Endothelial cell of umbilical vein (primary cell): ENCODE measurements around the gene OTX2. TPM values are rescaled to one million over a fixed set of nuclear protein-coding genes. Genes with fewer than 3 reads are reported as not detected.

Experiments
- BruUV-seq: library from RNA; stranded (reverse); fragments of 400-500 nt; replicated peaks from 2 replicates; lab custom pipeline; 2021; lab: Mats Ljungman, UMichigan
- CTCF ChIA-PET: fragments of 300-600, 350-600 bp; sonication (Branson Sonifier 250); formaldehyde crosslinking; loops from one replicate; lab custom pipeline; 2021; ENCODE audit warnings: antibody characterized with exemption, inconsistent platforms; lab: Charles Lee
- POLR2A ChIA-PET: fragments of 300-600, 350-600 bp; sonication (Branson Sonifier 250); formaldehyde crosslinking; loops from one replicate; lab custom pipeline; 2021; ENCODE audit warnings: antibody characterized with exemption, inconsistent platforms; lab: Charles Lee
- DNase-seq: peaks from one replicate; pipeline ENCODE4 v3.0.0-alpha.2; 2011; ENCODE audit warnings: low read depth, low spot score
- FAIRE-seq: peaks from 2 replicates; lab custom pipeline; 2011; peaks lifted over from hg19 to GRCh38; lab: Jason Lieb, UNC
- H2AFZ ChIP-seq: 2 replicates; pipeline ENCODE4 v1.6.0; 2012; ENCODE audit warnings: low read depth, low read length, control low read depth, inconsistent platforms
- H3K27ac ChIP-seq: 2 replicates; pipeline ENCODE4 v1.5.1; 2011; ENCODE audit warnings: low read depth, mild to moderate bottlenecking, control low read depth, low read length, moderate library complexity; ENCODE audit not compliant: insufficient read depth
- H3K27me3 ChIP-seq, 2 experiments: 2 replicates each; pipeline versions ENCODE4 v1.6.0 to v1.6.1; 2011; ENCODE audit warnings: low read length in 2 of 2, mixed read lengths in 1 of 2; ENCODE audit not compliant: control insufficient read depth in 2 of 2, insufficient read depth in 2 of 2
- H3K36me3 ChIP-seq, 2 experiments: 2 replicates in 1 of 2; 3 replicates in 1 of 2; pipeline ENCODE4 v1.5.1; 2011; ENCODE audit warnings: low read length in 2 of 2, mild to moderate bottlenecking in 1 of 2, moderate library complexity in 1 of 2; ENCODE audit not compliant: control insufficient read depth in 2 of 2, insufficient read depth in 2 of 2; ENCODE audit errors: extremely low read depth in 1 of 2
- H3K4me1 ChIP-seq: 3 replicates; pipeline ENCODE4 v1.5.1; 2011; ENCODE audit warnings: mild to moderate bottlenecking, low read length; ENCODE audit not compliant: control insufficient read depth, insufficient read depth; ENCODE audit errors: extremely low read depth
- H3K4me2 ChIP-seq: 2 replicates; pipeline ENCODE4 v1.6.1; 2011; ENCODE audit warnings: low read length, control low read depth, mixed read lengths; ENCODE audit not compliant: insufficient read depth
- H3K4me3 ChIP-seq, 3 experiments: fragments of 200-600 bp in 1 of 3; sonication (generic), shearing (Covaris generic) in 1 of 3; replicated peaks in 1 of 3; 2 replicates each; pipeline ENCODE4 v1.5.1; 2011 to 2016; ENCODE audit warnings: control low read depth in 3 of 3, low read length in 3 of 3, mild to moderate bottlenecking in 2 of 3, inconsistent platforms in 1 of 3, low read depth in 1 of 3, moderate library complexity in 1 of 3; ENCODE audit not compliant: insufficient read depth in 1 of 3
- H3K79me2 ChIP-seq: 2 replicates; pipeline ENCODE4 v1.6.0; 2012; ENCODE audit warnings: low read length, inconsistent platforms; ENCODE audit not compliant: control insufficient read depth, insufficient read depth
- H3K9ac ChIP-seq: replicated peaks from 2 replicates; pipeline ENCODE3; 2011; ENCODE audit warnings: low read length, control low read depth; ENCODE audit not compliant: insufficient read depth; ENCODE audit errors: extremely low read depth
- H3K9me1 ChIP-seq: replicated peaks from 3 replicates; pipeline ENCODE4 v1.6.0; 2011; ENCODE audit warnings: mild to moderate bottlenecking, low read length; ENCODE audit not compliant: control insufficient read depth, insufficient read depth; ENCODE audit errors: extremely low read depth
- H3K9me3 ChIP-seq: replicated peaks from 2 replicates; pipeline ENCODE4 v1.5.1; 2012; ENCODE audit warnings: low read length, inconsistent platforms; ENCODE audit not compliant: control insufficient read depth, insufficient read depth
- H4K20me1 ChIP-seq: replicated peaks from 2 replicates; pipeline ENCODE3; 2011; ENCODE audit warnings: mild to moderate bottlenecking, low read length; ENCODE audit not compliant: control insufficient read depth, insufficient read depth; ENCODE audit errors: extremely low read depth
- CTCF ChIP-seq, 2 donors: IDR thresholded peaks; 1 replicate in 1 of 2; 2 replicates in 1 of 2; pipeline ENCODE4 v1.5.1; 2011; ENCODE audit warnings: low read length in 2 of 2, mild to moderate bottlenecking in 2 of 2, moderate library complexity in 2 of 2, control low read depth in 1 of 2, inconsistent platforms in 1 of 2, low read depth in 1 of 2; ENCODE audit not compliant: insufficient read depth in 1 of 2; ENCODE audit errors: extremely low read depth in 1 of 2
- EZH2 ChIP-seq: IDR thresholded peaks from 2 replicates; pipeline ENCODE4 v1.6.1; 2012; ENCODE audit warnings: borderline replicate concordance, low read depth, mild to moderate bottlenecking, moderate library complexity, low read length, inconsistent platforms; ENCODE audit not compliant: severe bottlenecking
- FOS ChIP-seq: IDR thresholded peaks from 2 replicates; pipeline ENCODE4 v1.6.1; 2011; ENCODE audit warnings: mild to moderate bottlenecking, low read length, moderate library complexity, borderline replicate concordance; ENCODE audit not compliant: insufficient read depth
- GATA2 ChIP-seq: IDR thresholded peaks from 2 replicates; pipeline ENCODE4 v1.7.0; 2011; ENCODE audit warnings: low read depth, mild to moderate bottlenecking, moderate library complexity, mixed read lengths, low read length; ENCODE audit not compliant: insufficient read length, insufficient read depth
- JUN ChIP-seq: IDR thresholded peaks from 2 replicates; pipeline ENCODE4 v1.6.1; 2011; ENCODE audit warnings: borderline replicate concordance, low read depth; ENCODE audit not compliant: insufficient read length, insufficient read depth
- MAX ChIP-seq: IDR thresholded peaks from 2 replicates; pipeline ENCODE4 v1.6.1; 2011; ENCODE audit not compliant: insufficient read depth, insufficient read length
- MYC ChIP-seq: IDR thresholded peaks from one replicate; pipeline ENCODE4 v1.6.1; 2011; ENCODE audit warnings: mild to moderate bottlenecking, low read depth, low read length
- POLR2A ChIP-seq: IDR thresholded peaks from 2 replicates; pipeline ENCODE4 v1.6.1; 2012; ENCODE audit warnings: low read depth, mild to moderate bottlenecking, control low read depth, low read length
- POLR2AphosphoS5 ChIP-seq: IDR thresholded peaks from 2 replicates; pipeline ENCODE4 v1.6.1; 2012; ENCODE audit warnings: low read depth, mild to moderate bottlenecking, control low read depth, low read length, moderate library complexity; ENCODE audit not compliant: insufficient read depth
- dilution Hi-C: fragments of 300-500 bp; cut with MboI; formaldehyde crosslinking; loops from one replicate; pipeline ENCODE4 v1.15.0; 2019; ENCODE audit warnings: low sequenced_read_pairs; ENCODE audit not compliant: extremely low pct_ligation_motif_present
- intact Hi-C: fragments of 100-400 bp; cut with micrococcal nuclease; formaldehyde crosslinking; loops from one replicate; pipeline ENCODE4 v1.10.0; 2022
- polyA plus RNA-seq, 4 experiments: library from polyadenylated mRNA; depleted of rRNA in 3 of 4; stranded (reverse) in 3 of 4; unstranded in 1 of 4; fragments of >200 nt; gene quantifications; 2 replicates each; pipeline versions ENCODE4 v1.2.1 to v1.2.3, GENCODE V29; 2011 to 2012; ENCODE audit warnings: missing spikeins in 1 of 4
- total RNA-seq: library from RNA; stranded (reverse); gene quantifications from 2 replicates; pipeline ENCODE4 v1.2.3, GENCODE V29; 2021

Gene OTX2
- total and polyA plus RNA-seq, 2 donors (not counting 3 experiments of a cell fraction or from before 2014, with no cell fraction given) = not detected

DNA sequence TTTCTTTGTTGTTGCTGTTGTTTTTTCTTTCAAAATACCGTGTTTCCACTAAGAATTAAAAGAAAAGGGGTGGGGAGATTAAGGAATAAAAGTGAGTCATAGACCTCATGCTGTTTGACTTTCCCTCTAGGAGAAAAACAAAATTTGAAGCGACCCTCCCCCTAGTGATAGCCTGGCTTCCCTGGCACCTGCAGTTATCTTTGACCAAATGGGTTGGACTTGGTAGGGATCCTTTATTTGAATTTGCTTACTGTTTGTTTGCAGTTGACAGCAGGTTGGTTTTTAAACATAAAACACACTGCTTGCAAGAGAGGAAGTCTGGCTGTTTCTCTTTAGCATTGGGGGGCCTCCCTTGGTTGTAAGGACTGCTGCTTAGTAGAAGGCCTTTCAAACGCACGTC lies 14.0 kb downstream of the OTX2 start:
- Histone ChIP-seq H3K9me1 (no peaks in the 10 kb centered on the region), H3K79me2 (no peaks in the 10 kb centered on the region), H3K27ac (no peak overlapping the region), H3K27me3 (peaks cover 71 to 83% of the 10 kb centered on the region in 2 experiments), H3K4me2 (no peak overlapping the region), H3K9ac (no peak overlapping the region), H3K4me3 (no peak overlapping the region), H3K9me3 (no peaks in the 10 kb centered on the region), H3K36me3 (no peaks in the 10 kb centered on the region), H3K4me1 (no peaks in the 10 kb centered on the region), H4K20me1 (no peaks in the 10 kb centered on the region), H2AFZ (no peak overlapping the region)
- CTCF ChIA-PET = no interaction called here
- intact Hi-C loops = no loop called here
- POLR2A ChIA-PET = no interaction called here
- TF ChIP-seq POLR2A (no peak), MAX (no peak), GATA2 (no peak), FOS (no peak), CTCF (IDR thresholded peaks at IDR 0.05; ENCODE audit: extremely low read depth in 1 of 2, insufficient read depth in 1 of 2, low read depth in 1 of 2, low read length in 2 of 2) (no peak), MYC (no peak), JUN (no peak), EZH2 (no peak), POLR2AphosphoS5 (no peak)
- FAIRE-seq = no peak
- DNase-seq = no peak
- BruUV-seq = no TSS peak
- dilution Hi-C loops = no loop called here
